HTERT RPE-1 (cell line): ENCODE measurements around the gene COG3.
"Not testable (repeated sequence)": the region's sequence is repeated elsewhere in the genome, so short reads cannot be mapped to it uniquely, and the experiment has no call there.

Source experiments
- in situ Hi-C: fragments of 300-500 bp; cut with MboI; formaldehyde crosslinking; loops from 4 replicates; pipeline ENCODE4 v1.14.3; 2020; ENCODE audit warnings: low sequenced_read_pairs

Gene COG3, protein sequence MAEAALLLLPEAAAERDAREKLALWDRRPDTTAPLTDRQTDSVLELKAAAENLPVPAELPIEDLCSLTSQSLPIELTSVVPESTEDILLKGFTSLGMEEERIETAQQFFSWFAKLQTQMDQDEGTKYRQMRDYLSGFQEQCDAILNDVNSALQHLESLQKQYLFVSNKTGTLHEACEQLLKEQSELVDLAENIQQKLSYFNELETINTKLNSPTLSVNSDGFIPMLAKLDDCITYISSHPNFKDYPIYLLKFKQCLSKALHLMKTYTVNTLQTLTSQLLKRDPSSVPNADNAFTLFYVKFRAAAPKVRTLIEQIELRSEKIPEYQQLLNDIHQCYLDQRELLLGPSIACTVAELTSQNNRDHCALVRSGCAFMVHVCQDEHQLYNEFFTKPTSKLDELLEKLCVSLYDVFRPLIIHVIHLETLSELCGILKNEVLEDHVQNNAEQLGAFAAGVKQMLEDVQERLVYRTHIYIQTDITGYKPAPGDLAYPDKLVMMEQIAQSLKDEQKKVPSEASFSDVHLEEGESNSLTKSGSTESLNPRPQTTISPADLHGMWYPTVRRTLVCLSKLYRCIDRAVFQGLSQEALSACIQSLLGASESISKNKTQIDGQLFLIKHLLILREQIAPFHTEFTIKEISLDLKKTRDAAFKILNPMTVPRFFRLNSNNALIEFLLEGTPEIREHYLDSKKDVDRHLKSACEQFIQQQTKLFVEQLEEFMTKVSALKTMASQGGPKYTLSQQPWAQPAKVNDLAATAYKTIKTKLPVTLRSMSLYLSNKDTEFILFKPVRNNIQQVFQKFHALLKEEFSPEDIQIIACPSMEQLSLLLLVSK

DNA sequence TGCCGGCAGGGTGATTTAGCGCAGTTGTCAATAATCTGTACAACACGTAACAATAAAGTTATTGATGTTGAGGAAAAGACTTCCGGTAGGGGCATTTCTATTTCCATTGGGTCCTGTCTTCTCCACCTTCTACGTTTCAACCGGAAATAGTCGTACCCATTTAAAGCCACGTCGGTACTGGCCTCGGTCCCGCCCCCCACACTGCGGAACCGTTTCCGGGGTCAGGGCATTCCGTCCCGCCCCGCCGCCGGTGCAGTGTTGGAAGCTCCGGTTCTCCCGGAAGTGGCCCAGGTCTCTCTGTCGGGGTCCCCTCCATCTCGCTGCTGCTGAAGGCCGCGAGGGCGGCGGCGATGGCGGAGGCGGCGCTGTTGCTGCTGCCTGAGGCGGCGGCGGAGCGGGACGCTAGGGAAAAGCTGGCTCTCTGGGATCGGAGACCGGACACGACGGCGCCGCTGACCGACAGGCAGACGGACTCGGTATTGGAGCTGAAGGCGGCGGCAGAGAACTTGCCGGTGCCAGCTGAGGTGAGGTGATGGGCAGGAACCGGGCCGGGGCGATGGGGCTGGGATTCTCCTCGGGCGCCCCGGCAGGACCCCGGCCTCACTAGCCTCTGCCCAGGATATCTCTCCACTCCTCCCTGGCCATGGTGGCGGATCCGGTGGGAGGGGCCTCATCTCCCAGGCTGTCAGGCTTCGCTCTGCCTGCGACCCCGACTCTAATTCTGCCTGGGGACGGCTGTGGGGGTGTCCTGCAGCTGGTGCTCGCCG, at the start of gene COG3:
COG3 (plus strand) TSS at position 253 of the 767 bp plus-strand sequence; CDS start at position 351, 98 bp downstream.
- in situ Hi-C loops = no loop called here

DNA sequence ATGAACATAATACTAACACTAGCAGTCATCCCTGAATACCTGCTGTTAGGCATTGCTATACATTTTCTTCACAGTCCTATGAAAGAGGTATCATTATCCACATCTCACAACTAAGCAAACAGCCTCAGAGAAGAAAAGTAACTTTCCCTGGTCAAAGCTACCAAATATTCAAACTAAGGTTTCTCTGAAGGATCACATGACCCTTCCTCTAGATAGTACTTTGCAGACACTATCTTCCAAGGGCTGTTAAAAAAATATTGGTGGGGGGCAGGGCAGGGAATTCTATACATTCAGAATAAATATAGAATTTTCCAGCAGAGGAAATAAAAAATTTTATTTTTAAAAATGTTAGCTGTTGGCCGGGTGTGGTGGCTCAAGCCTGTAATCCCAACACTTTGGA, 49.6 kb upstream of the COG3 start:
- in situ Hi-C loops = no loop called here

DNA sequence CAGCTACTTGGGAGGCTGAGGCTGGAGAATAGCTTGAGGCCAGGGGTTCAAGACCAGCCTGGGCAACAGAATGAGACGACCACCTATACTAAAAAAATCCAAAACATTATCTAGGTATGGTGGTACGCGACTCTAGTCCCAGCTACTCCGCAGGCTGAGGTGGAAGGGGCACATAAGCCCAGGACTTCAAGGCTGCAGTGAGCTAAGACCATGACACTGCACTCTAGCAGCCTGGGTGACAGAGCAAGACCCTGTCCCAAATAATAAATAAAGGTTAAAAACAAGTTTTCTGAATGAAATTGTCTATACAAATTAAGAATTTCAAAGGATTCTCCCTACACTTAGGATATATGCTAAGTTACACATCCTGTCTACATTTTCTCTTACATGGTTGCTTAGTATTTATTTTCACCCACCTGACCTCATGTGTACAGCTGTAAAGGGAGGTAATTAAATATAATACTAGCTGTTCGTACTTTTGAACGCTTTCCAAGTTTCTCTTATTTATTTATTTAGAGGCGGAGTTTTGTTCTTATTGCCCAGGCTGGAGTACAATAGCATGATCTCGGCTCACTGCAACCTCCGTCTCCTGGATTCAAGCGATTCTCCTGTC, 48.1 kb upstream of the COG3 start:
- in situ Hi-C loops = no loop called here

DNA sequence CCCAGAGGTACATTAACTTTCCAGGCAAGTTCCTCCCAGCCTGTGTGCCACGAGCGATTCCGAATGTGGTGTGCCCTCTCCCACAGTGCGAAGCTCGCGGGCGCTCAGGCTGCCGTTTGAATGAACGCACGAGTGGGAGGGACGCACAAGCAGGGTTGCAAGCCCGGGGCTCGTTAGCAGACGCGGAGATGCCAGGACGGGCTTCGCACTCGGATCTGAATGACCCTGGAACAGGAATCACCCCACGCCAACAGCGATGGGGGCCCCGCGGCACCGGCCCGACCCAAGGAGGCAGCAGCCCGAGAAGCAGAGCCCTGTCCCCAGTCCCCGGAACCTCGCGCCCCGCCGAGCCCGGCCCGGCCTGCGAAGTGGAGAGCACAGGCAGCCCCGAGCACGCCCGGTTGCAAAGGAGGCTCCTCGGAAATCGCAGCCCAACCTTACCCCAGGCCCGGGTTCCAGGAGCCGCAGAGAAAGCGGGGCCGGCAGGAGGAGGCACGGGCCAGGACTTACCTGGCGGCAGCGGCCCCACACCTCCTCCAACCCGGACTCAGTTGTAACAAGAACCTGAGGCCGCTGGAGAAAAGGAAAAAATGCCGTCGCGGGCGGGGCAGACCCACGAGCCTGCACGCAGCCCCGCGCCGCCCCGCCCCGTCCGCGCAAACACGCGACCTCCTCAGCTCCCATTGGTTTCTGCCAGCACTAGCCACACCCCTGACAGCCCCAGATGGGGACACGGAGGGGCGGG, 46.8 kb upstream of the COG3 start, which contains the start of gene SLC25A30:
SLC25A30 (minus strand) TSS at position 584 of the 745 bp plus-strand sequence. CDS start 6,948 bp downstream, outside the sequence.
- in situ Hi-C loops = no loop called here

DNA sequence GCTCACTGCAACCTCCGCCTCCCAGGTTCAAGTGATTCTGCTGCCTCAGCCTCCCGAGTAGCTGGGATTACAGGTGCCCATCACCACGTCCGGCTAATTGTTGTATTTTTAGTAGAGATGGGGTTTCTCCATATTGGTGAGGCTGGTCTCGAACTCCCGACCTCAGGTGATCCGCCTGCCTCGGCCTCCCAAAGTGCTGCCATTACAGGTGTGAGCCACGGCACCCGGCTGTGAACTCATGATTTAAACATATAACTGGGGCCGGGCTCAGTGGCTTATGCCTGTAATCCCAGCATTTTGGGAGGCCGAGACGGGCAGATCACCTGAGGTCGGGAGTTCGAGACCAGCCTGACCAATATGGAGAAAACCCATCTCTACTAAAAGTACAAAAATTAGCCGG, 45.4 kb upstream of the COG3 start:
- in situ Hi-C loops = not testable (repeated sequence)

DNA sequence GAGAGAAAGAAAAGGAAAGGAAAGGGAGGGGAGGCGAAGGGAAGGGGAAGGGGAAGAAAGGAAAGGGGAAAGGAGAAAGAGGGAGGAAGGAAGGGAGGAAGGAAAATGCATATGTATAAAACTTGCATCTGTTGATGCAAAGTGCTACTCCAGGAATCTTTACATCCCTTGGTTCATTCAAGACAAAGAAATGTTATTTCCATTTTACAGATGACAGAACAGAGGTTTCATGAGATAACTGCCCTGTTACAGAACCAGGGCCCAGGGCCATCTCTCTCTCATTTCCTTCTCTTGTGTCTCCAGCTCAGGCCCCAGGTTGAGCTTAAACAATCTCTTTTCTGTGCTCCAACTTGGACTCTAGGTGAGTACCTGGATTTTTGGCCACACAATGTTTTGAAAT, 44.8 kb upstream of the COG3 start:
- in situ Hi-C loops = no loop called here

DNA sequence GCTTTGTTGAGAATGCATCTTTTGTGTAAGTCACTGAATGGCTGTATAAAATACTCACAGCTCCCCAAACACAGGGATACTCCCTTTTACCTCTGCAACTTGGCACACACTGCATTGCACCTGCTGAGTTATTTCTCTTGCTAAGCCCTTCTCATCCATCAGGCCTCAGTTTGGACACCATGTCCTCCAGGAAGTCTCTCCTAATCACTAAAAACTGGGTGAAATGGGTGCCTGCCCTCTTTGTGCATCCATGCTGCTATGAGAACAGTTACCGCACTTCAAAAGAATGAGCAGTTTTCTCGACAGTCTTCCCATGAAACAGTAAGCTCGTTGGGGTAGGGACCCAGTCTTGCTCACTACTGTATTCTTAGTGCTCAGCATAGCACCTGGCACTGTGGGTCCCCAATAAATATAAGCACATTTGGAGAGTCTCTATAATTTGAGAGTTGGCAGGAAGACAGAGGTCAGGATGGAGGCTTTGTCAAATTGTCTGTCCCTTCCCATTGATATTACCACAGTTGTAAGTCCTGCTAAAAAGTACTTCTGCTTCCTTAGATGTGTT, 41.9 kb upstream of the COG3 start:
- in situ Hi-C loops = no loop called here

DNA sequence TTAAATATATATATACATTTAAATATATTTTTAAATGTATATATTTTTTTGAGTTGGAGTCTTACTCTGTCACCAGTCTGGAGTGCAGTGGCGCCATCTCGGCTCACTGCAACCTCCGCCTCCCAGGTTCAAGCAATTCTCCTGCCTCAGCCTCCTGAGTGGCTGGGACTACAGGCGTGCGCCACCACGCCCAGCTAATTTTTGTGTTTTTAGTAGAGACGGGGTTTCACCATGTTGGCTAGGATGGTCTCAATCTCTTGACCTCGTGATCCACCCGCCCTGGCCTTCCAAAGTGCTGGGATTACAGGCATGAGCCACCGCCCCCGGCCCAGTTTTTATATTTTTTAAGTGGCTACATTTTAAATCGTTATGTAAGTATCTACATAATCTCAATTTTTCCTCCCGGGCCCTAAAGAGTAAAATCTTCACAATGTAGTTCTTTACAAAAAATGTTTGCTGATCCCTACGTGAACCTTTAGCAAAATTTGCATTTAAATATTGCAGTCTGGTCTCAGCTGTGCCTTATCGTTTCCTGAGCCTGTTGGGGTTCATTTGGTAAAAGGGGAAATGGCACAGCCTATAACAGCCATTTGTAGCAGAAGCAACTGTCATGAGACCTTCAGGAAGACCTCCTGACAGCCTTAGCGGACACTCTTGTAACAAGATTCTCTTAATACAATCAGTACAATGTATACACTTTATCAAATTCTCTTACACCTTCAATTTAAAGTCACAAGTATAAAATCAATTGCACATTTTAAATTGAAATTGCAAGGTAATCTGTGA, 38.5 kb upstream of the COG3 start:
- in situ Hi-C loops = not testable (repeated sequence)

DNA sequence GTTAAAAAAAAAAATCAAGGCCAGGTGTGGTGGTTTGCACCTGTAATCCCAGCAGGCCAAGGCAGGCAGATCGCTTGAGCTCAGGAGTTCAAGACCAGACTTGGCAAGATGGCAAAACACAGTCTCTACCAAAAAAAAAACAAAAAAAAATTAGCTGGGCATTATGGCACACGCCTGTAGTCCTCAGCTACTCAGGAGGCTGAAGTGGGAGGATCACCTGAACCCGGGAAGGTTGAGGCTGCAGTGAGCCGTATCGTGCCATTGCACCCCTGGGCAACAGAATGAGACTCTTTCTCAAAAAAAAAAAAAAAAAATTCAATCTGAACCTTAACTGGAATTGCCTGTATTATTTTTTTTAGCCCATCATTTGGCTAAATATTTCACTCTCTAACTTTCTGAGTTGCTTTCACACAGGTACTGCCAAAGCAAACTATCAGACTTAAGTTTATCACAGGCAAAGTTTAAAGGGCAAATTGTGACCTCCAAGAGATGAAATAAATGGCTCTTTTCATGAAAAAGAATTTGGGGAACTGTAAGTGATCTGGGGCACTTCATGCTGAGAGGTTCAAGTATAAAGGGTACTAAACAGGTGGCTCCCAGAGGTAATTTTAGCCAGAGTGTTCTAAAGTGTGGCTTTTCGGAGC, 31.9 kb upstream of the COG3 start:
- in situ Hi-C loops = no loop called here

DNA sequence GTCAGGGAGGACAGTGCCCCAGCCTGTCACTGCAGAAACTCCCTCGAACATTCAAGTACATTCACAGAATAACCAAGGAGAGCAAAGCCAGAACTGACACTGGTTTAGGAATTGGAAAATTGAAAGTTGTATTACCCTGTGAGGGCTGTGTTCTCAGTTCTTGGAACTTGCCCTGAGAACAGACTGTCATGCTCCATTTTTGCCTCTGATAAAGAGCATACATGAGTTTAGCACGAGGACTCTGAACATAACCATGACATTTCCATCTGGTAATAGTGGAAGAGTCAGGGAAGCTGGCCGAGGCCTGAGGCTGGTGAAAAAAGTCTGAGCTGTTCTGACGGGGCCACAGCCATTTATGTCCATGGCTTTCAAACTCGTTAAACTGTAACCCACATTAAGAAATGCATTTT, 31.4 kb upstream of the COG3 start:
- in situ Hi-C loops = no loop called here

DNA sequence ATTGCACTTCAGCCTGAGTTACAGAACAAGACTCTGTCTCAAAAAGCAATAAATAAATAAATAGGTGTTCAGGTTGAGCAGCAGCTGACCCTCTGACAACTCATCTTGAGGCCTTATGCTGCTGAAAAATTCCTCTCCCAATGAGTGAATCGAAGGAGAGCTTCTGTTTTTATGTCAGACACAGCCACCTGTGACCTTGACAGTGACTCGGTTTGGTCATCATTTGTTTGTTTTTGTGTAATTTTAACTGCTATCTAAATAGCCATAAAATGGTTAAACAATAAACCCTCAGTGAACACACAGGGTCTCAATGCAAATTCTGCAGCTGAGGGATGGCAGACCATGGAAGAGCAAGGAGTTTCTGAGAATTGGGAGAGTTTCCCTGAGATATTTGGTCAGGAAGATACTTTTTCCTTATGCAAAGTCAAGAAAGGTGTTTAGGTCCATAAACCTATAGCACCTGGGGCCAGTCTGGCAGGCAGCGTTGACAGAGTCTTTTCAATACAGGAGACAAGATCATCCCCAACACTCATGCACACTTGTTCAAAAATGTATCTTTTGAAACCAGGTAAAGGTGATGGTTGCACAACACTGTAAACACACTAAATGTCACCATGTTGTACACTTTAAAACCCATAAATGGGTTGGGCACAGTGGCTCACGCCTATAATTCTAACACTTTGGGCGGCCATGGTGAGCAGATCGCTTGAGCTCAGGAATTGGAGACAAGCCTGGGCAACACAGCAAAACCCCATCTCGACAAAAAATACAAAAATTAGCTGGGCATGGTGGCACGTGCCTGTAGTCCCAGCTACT, 30.0 kb upstream of the COG3 start:
- in situ Hi-C loops = no loop called here

DNA sequence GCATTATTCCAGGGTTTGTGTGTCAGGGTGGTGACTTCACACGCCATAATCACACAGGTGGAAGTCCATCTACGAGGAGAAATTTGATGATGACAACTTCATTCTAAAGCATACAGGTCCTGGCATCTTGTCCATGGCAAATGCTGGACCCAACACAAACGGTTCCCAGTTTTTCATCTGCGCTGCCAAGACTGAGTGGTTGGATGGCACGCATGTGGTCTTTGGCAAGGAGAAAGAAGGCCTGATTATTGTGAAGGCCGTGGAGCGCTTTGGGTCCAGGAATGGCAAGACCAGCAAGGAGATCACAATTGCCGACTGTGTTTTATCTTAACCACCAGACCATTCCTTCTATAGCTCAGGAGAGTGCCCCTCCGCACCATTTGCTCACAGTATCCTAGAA, 28.4 kb upstream of the COG3 start:
- in situ Hi-C loops = no loop called here

DNA sequence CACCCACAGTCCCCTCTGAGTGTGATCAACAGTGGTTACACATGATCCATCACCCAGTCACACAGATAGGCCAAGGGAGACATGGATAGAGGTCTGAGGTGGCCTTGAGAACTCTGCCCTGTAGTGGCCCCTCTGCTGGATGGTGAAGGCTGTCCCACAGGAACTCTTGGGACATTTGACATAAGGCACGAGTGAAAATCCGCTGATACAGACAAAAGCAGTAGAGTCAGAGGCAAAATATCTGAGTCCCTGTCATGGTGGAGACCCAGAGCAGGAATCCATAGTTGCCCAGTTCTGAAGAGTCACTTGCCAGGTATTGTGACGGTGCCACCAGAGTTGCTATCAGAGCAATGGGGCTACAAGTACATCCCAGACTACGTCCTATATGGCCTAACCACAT, 27.8 kb upstream of the COG3 start:
- in situ Hi-C loops = no loop called here

DNA sequence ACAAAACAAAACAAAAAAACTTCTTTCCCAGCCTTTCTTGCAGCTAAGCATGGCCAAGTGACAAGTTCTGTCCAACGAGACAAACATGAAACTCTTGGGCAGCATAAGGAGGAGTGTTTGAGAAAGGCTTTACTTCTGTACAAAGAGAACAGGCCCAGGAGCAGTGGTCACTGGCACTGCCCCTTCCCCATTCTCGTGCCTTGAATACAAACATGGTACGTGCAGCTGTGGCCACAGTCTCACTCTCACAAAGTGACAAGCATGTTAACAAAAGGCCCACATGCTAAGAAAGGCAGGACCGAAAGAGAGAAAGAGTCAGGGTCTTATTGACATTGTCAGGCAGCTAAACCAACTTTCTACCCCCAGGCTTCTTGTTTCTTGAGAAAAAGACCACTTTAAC, 26.8 kb upstream of the COG3 start:
- in situ Hi-C loops = no loop called here

DNA sequence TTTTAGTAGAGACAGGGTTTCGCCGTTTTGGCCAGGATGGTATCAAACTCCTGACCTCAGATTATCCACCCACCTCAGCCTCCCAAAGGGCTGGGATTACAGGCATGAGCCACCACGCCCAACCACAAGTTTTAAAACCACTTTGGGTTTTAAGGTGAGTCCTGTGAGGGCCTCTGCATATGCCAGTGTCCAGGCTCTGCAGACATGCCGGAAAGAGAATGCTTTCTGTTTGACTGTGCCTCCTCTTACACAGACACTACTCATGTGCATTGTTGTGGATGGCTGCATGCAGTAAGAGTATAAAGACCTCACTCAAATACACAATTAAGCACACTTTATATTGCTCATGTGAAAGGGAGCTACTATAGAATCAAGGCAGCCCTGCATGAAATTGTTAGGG, 25.7 kb upstream of the COG3 start:
- in situ Hi-C loops = no loop called here

DNA sequence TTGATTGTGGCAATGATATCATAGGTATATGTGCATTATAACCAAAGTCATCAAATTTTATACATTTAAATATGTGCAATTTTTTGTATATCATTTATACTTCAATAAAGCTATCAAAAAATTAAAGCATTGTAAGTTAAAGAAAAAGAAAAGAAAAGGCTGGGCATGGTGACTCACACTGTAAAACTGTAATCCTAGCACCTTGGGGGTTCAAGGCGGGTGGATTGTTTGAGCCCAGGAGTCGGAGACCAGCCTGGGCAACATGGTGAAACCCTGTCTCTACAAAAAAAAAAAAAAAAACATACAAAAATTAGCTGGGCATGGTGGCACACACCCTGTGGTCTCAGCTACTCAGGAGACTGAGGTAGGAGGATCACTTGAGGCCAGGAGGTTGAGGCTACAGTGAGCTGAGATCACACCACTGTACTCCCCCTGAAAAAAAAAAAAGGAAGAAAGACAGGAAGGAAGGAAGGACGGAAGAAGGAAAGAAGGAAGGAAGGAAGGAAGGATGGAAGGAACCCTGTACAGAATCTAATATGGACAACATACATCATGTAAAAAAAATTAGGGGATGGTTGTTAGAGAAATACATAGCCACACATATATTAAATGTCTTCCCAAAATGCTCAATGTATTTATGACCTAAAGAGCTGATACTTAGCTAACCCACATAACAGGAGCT, 24.8 kb upstream of the COG3 start:
- in situ Hi-C loops = no loop called here

DNA sequence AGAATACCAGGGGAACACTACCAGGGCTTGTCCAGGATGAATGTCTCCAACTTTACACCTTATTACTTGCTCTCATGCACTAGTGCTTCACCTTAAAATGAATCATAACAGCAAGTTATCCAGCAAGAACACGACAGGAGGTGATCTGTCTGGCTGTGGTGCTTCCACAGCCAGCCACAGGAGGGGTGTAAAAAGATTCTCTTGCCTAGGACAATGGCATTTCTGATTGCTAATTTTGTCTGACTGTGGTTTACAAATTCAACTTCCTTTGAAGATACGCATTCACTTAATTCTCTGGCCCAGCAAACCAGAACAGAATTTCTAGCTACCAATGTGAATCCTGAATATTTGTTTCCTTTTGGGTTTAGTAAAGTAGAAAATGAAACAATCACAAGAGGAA, 23.1 kb upstream of the COG3 start:
- in situ Hi-C loops = no loop called here
